SK-N-SH (cell line): ENCODE data around the gene TEX35. TPM values are rescaled to one million over a fixed set of nuclear protein-coding genes. Genes with fewer than 3 reads are reported as not detected.

Source experiments
- CTCF ChIA-PET: fragments of 300-600, 350-600 bp; formaldehyde crosslinking; extraction: SDS; loops from one replicate; lab custom pipeline; 2021; lab: Yijun Ruan, JAX
- POLR2A ChIA-PET: fragments of 350-600 bp; sonication (Branson Sonifier 250); formaldehyde crosslinking; extraction: SDS; loops from one replicate; lab custom pipeline; 2020; ENCODE audit warnings: antibody characterized with exemption, inconsistent platforms; lab: Yijun Ruan, JAX
- DNase-seq: peaks from one replicate; pipeline ENCODE4 v3.0.0; 2012
- H2AFZ ChIP-seq: fragments of 200-600 bp; sonication (generic); 2 replicates; pipeline ENCODE4 v1.8.1; 2016; ENCODE audit warnings: antibody characterized with exemption, mild to moderate bottlenecking, low read depth
- H3F3A ChIP-seq: fragments of 200-600 bp; sonication (generic); replicated peaks from 2 replicates; pipeline ENCODE3; 2016; ENCODE audit warnings: antibody characterized with exemption, mild to moderate bottlenecking; ENCODE audit not compliant: insufficient read depth
- H3K27ac ChIP-seq, 2 experiments: fragments of 200-500 bp in 1 of 2; fragments of 200-600 bp in 1 of 2; sonication (Bioruptor generic) in 1 of 2; sonication (generic), shearing (Covaris generic) in 1 of 2; 2 replicates each; pipeline versions ENCODE4 v1.5.1 to v1.6.1; 2014 to 2016; ENCODE audit warnings: low read depth in 2 of 2, inconsistent platforms in 1 of 2, low read length in 1 of 2, mild to moderate bottlenecking in 1 of 2, mixed read lengths in 1 of 2
- H3K27me3 ChIP-seq: fragments of 200-600 bp; sonication (generic), shearing (Covaris generic); 2 replicates; pipeline ENCODE4 v1.6.1; 2016; ENCODE audit warnings: mixed run types; ENCODE audit not compliant: insufficient read depth
- H3K36me3 ChIP-seq, 2 experiments: fragments of 200-500 bp in 1 of 2; fragments of 200-600 bp in 1 of 2; sonication (Bioruptor generic) in 1 of 2; sonication (generic) in 1 of 2; replicated peaks in 1 of 2; 2 replicates each; pipeline versions ENCODE3 to v1.5.1; 2014 to 2016; ENCODE audit warnings: low read length in 1 of 2, mild to moderate bottlenecking in 1 of 2; ENCODE audit not compliant: insufficient read depth in 2 of 2, control insufficient read depth in 1 of 2
- H3K4me1 ChIP-seq, 2 experiments: fragments of 200-500 bp in 1 of 2; fragments of 200-600 bp in 1 of 2; sonication (Bioruptor generic) in 1 of 2; sonication (generic), shearing (Covaris generic) in 1 of 2; 2 replicates each; pipeline versions ENCODE4 v1.5.1 to v1.6.1; 2014 to 2016; ENCODE audit warnings: low read depth in 1 of 2, low read length in 1 of 2, mixed run types in 1 of 2; ENCODE audit not compliant: insufficient read depth in 2 of 2, control insufficient read depth in 1 of 2
- H3K4me2 ChIP-seq: fragments of 200-600 bp; sonication (generic), shearing (Covaris generic); 2 replicates; pipeline ENCODE4 v1.6.1; 2017; ENCODE audit warnings: mixed run types
- H3K4me3 ChIP-seq, 2 experiments: fragments of 200-500 bp in 1 of 2; fragments of 200-600 bp in 1 of 2; sonication (Bioruptor generic) in 1 of 2; sonication (generic), shearing (Covaris generic) in 1 of 2; 2 replicates each; pipeline versions ENCODE4 v1.5.1 to v1.8.1; 2014 to 2016; ENCODE audit warnings: low read depth in 2 of 2, inconsistent platforms in 1 of 2, low read length in 1 of 2, mild to moderate bottlenecking in 1 of 2, mixed read lengths in 1 of 2, moderate library complexity in 1 of 2
- H3K79me2 ChIP-seq: fragments of 200-600 bp; sonication (generic); 2 replicates; pipeline ENCODE4 v1.8.1; 2017; ENCODE audit warnings: mild to moderate bottlenecking; ENCODE audit not compliant: insufficient read depth
- H3K9ac ChIP-seq: fragments of 200-600 bp; sonication (generic); 2 replicates; pipeline ENCODE4 v1.6.1; 2017; ENCODE audit warnings: mixed run types
- H3K9me2 ChIP-seq: fragments of 200-600 bp; sonication (generic); 2 replicates; pipeline ENCODE4 v1.6.1; 2017; ENCODE audit warnings: mixed run types
- H3K9me3 ChIP-seq: fragments of 200-600 bp; sonication (generic); 2 replicates; pipeline ENCODE4 v1.6.1; 2017; ENCODE audit warnings: mixed run types, mild to moderate bottlenecking, moderate library complexity
- H4K20me1 ChIP-seq: fragments of 200-600 bp; sonication (generic); 2 replicates; pipeline ENCODE4 v1.6.1; 2017; ENCODE audit warnings: mild to moderate bottlenecking, mixed run types; ENCODE audit not compliant: insufficient read depth
- ELF1 ChIP-seq: IDR thresholded peaks from 2 replicates; pipeline ENCODE4 v1.4.0; 2012
- MXI1 ChIP-seq: IDR thresholded peaks from 2 replicates; pipeline ENCODE4 v1.6.1; 2012; ENCODE audit warnings: mild to moderate bottlenecking, low read depth, low read length, improper control_type of control experiment
- NRF1 ChIP-seq: IDR thresholded peaks from 2 replicates; pipeline ENCODE4 v1.6.1; 2012; ENCODE audit warnings: low read depth, mild to moderate bottlenecking, low read length
- SIN3A ChIP-seq: IDR thresholded peaks from 2 replicates; pipeline ENCODE4 v1.6.1; 2012; ENCODE audit warnings: low read depth, mild to moderate bottlenecking, low read length, moderate library complexity, borderline replicate concordance
- WGBS: methylation state at CpG from one replicate; pipeline ENCODE4 v1.1.6; 2017; ENCODE audit warnings: low lambda C conversion rate; 5-methylcytosine and 5-hydroxymethylcytosine counted together
- polyA plus RNA-seq, 3 experiments: library from polyadenylated mRNA; depleted of rRNA; stranded (reverse); fragments of >200 nt; gene quantifications; 2 replicates each; pipeline ENCODE4 v1.2.3, GENCODE V29; 2012
- TF ChIP-seq, protein P1 (sequence below): IDR thresholded peaks from 2 replicates; pipeline ENCODE4 v1.6.1; 2012; ENCODE audit warnings: mild to moderate bottlenecking, low read depth, low read length, moderate library complexity
- TF ChIP-seq, protein P2 (sequence below): IDR thresholded peaks from 2 replicates; pipeline ENCODE4 v1.4.0; 2012; ENCODE audit warnings: low read depth, borderline replicate concordance
- TF ChIP-seq, protein P3 (sequence below): IDR thresholded peaks from 2 replicates; pipeline ENCODE4 v1.4.0; 2012; ENCODE audit warnings: low read depth
- TF ChIP-seq, protein P4 (sequence below): fragments of 150-350 bp; IDR thresholded peaks from 2 replicates; pipeline ENCODE4 v1.6.1; 2017; ENCODE audit warnings: antibody characterized with exemption, low read length, low read depth, borderline replicate concordance

Gene TEX35
- polyA plus RNA-seq, 1 of the 3 experiments (the other 2 are of a cell fraction), result 0.03 TPM

DNA sequence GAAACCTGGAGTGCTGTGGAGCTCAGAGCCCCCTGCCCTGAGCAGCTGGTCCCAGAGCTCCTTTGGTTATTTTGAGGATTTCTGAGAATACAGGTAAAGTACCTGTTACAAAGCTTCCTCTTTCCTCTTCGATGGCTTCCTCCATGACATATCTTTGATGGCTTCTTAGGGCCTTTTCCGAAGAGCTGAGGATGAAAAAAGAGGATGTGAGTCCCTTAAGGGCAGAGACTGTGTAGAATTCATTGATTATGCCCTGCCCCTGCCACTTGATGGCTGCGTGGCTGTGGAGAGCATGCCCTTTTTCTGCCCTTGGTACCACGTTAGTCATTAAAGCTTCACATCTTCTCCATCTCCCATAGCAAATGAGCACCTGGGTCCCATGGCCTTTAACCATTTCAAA is 14.2 kb downstream of the TEX35 start (continued):
- TF ChIP-seq, protein P1, sequence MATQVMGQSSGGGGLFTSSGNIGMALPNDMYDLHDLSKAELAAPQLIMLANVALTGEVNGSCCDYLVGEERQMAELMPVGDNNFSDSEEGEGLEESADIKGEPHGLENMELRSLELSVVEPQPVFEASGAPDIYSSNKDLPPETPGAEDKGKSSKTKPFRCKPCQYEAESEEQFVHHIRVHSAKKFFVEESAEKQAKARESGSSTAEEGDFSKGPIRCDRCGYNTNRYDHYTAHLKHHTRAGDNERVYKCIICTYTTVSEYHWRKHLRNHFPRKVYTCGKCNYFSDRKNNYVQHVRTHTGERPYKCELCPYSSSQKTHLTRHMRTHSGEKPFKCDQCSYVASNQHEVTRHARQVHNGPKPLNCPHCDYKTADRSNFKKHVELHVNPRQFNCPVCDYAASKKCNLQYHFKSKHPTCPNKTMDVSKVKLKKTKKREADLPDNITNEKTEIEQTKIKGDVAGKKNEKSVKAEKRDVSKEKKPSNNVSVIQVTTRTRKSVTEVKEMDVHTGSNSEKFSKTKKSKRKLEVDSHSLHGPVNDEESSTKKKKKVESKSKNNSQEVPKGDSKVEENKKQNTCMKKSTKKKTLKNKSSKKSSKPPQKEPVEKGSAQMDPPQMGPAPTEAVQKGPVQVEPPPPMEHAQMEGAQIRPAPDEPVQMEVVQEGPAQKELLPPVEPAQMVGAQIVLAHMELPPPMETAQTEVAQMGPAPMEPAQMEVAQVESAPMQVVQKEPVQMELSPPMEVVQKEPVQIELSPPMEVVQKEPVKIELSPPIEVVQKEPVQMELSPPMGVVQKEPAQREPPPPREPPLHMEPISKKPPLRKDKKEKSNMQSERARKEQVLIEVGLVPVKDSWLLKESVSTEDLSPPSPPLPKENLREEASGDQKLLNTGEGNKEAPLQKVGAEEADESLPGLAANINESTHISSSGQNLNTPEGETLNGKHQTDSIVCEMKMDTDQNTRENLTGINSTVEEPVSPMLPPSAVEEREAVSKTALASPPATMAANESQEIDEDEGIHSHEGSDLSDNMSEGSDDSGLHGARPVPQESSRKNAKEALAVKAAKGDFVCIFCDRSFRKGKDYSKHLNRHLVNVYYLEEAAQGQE, result no peak
- TF ChIP-seq, protein P2, sequence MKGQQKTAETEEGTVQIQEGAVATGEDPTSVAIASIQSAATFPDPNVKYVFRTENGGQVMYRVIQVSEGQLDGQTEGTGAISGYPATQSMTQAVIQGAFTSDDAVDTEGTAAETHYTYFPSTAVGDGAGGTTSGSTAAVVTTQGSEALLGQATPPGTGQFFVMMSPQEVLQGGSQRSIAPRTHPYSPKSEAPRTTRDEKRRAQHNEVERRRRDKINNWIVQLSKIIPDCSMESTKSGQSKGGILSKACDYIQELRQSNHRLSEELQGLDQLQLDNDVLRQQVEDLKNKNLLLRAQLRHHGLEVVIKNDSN, result no peak
- TF ChIP-seq, protein P3, sequence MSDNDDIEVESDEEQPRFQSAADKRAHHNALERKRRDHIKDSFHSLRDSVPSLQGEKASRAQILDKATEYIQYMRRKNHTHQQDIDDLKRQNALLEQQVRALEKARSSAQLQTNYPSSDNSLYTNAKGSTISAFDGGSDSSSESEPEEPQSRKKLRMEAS, result no peak
- TF ChIP-seq MXI1, result no peak
- TF ChIP-seq, protein P4, sequence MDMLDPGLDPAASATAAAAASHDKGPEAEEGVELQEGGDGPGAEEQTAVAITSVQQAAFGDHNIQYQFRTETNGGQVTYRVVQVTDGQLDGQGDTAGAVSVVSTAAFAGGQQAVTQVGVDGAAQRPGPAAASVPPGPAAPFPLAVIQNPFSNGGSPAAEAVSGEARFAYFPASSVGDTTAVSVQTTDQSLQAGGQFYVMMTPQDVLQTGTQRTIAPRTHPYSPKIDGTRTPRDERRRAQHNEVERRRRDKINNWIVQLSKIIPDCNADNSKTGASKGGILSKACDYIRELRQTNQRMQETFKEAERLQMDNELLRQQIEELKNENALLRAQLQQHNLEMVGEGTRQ, result no peak

DNA sequence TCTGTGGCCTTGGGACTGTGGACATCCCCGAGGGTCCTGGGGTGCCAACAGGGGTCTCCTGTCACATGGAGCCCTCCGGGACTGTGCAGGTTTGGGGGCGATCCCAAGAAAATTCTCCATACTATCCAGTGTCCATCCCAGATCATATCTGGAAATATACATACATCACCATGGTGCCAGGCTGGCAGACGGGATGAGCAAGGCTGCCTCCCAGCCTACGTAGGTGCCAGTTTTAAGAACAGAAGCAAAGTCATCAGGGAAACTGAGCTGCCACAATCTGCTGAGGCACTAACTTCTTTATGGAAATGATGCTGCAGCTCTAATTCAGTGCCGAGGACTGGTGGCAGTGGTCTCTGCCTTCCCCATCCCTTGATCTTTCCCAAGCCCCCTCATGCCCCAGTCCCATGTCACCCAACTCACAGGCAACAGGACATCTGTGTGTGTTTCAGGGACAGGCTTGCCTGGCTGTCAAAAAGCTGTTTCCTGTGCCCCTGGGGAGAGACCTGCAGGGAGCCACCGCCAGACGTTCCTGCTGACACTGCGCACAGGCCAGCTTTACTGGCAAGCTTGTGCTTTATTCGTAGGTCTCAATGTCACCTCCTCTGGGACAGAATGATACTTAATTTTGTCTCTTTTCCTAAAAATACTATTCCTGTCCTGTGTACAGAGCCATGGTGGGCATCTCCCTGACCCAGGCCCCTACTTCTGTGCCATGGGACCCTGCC is 15.5 kb downstream of the TEX35 start:
- no peaks in the 10 kb centered on the region for H3F3A ChIP-seq
- H3K9me3 ChIP-seq, result no peaks in the 10 kb centered on the region
- 81% methylated on average over 7 of the region's 10 CpGs for WGBS
- H3K9ac ChIP-seq, result no peak overlapping the region
- no peaks in the 10 kb centered on the region for H4K20me1 ChIP-seq
- H3K36me3 ChIP-seq, result no peaks in the 10 kb centered on the region
- TF ChIP-seq SIN3A (no peak), NRF1 (no peak), ELF1 (no peak), MXI1 (no peak)
- TF ChIP-seq, protein P3, result no peak
- no peak overlapping the region for H3K4me2 ChIP-seq
- ChIA-PET POLR2A (interaction anchor here (0.7 kb wide), 1 partner anchor 228 kb away, joined by 3 read pairs; no protein-coding TSS in a partner anchor), CTCF (interaction anchor here (0.7 to 6.9 kb wide), 8 partner anchors 14 to 1650 kb away, joined by 3 to 68 read pairs (median 9); no protein-coding TSS in a partner anchor)
- no peak overlapping the region for H2AFZ ChIP-seq
- no peaks in the 10 kb centered on the region for H3K9me2 ChIP-seq
- no peaks in the 10 kb centered on the region for H3K27me3 ChIP-seq
- no peak overlapping the region for H3K27ac ChIP-seq
- DNase-seq, result peak; percentile 34
- no peak overlapping the region for H3K4me3 ChIP-seq
- H3K79me2 ChIP-seq, result no peaks in the 10 kb centered on the region
- peaks cover 11 to 15% of the 10 kb centered on the region in 2 experiments; a peak in 3 of 4 replicates for H3K4me1 ChIP-seq
